ENCODE results near the gene DIAPH3. TPM values are rescaled to one million over a fixed set of nuclear protein-coding genes. Genes with fewer than 3 reads are reported as not detected.

The DIAPH3 gene
- total RNA-seq, 4 donors from 2014 or later = 0.20 to 0.30 TPM; not detected in 2

DNA sequence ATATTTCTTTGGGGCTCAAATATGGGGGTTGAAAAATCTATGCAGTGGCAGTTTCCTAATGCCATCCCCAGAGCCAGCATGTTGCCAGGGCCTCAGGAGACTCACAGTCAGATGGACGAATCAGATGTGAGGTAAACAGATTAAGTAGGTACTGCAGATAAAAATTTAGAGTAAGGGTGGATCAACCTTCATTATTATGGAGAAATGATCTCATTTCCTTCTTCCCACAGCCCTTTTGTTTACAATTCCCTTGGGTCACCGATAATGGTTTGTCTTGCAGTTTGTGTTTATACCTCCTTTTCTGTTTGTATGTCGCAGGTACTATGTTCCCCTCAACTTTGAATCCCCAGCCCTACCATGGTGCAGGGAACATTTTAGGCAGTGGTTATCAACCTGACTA is 20.0 kb downstream of the DIAPH3 start:
- no peak overlapping the region for H3K27ac ChIP-seq
- no peak for DNase-seq (ENCODE audit: low spot score in 2 of 2)
- no peak overlapping the region for H3K4me3 ChIP-seq
- no peaks in the 10 kb centered on the region for H3K27me3 ChIP-seq
- TF ChIP-seq CTCF (IDR thresholded peaks at IDR 0.05) (no peak), POLR2A (IDR thresholded peaks at IDR 0.05) (no peak), EP300 (IDR thresholded peaks at IDR 0.05) (no peak)
- H3K9me3 ChIP-seq = no peaks in the 10 kb centered on the region
- WGBS, 2 donors = 78 to 83% methylated on average over 3 of the region's 3 CpGs
- H3K4me1 ChIP-seq = no peaks in the 10 kb centered on the region
- H3K36me3 ChIP-seq = no peaks in the 10 kb centered on the region

- Histone ChIP-seq H3K4me1 (no peaks in the 10 kb centered on the region), H3K9me3 (no peaks in the 10 kb centered on the region), H3K4me3 (no peak overlapping the region), H3K36me3 (no peaks in the 10 kb centered on the region), H3K27me3 (no peaks in the 10 kb centered on the region), H3K27ac (no peak overlapping the region)
- no peak for TF ChIP-seq POLR2A (IDR thresholded peaks at IDR 0.05)
- WGBS, 2 donors = 65 to 76% methylated on average over 3 of the region's 3 CpGs
- no peak for DNase-seq (ENCODE audit: low spot score in 2 of 2)
Measured at GRCh38 chr13:60139272-60139671, 24.5 kb downstream of the DIAPH3 start.

- no peak for TF ChIP-seq CTCF (IDR thresholded peaks at IDR 0.05)
- TF ChIP-seq POLR2A (IDR thresholded peaks at IDR 0.05) = no peak
- no peak for TF ChIP-seq EP300 (IDR thresholded peaks at IDR 0.05)
- 77 to 83% methylated on average over 1 of the region's 1 CpG for WGBS, 2 donors
- Histone ChIP-seq H3K4me1 (no peaks in the 10 kb centered on the region), H3K4me3 (no peak overlapping the region), H3K27ac (no peak overlapping the region), H3K27me3 (no peaks in the 10 kb centered on the region), H3K36me3 (no peaks in the 10 kb centered on the region), H3K9me3 (no peaks in the 10 kb centered on the region)
- no peak for DNase-seq (ENCODE audit: low spot score in 2 of 2)
Measured at GRCh38 chr13:60138674-60139073, 25.1 kb downstream of the DIAPH3 start.

DNA sequence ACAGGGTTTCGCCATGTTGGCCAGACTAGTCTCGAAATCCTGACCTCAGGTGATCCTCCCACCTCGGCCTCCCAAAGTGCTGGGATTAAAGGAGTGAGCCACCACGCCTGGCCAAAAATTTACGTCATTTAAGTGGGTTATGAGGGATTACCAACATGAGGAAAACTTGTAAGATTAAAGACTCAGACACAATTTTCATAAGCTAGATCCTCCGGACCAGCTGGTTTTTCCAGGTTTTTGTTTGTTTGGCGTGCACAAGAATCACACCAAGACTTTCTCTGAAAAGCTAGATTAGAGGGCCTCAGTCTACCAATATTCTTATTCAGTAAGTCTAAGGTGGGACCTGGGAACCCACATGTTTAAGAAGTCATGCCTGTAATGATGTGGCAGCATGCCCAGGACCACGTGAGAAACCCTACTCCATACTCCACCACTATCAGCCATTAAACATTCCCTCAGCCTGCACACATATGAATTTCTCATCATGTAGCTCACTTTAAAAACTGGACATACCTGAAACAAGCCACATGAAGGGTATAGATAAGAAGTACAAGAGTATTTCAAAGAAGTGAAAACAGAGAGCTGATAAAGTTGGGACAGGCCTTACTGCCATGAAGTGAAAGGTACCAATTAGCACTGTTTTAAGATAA is 25.7 kb downstream of the DIAPH3 start:
- H3K27me3 ChIP-seq = no peaks in the 10 kb centered on the region
- no peak overlapping the region for H3K4me3 ChIP-seq
- TF ChIP-seq CTCF (IDR thresholded peaks at IDR 0.05) (no peak), POLR2A (IDR thresholded peaks at IDR 0.05) (no peak), EP300 (IDR thresholded peaks at IDR 0.05) (no peak)
- H3K27ac ChIP-seq = no peak overlapping the region
- no peaks in the 10 kb centered on the region for H3K4me1 ChIP-seq
- no peaks in the 10 kb centered on the region for H3K9me3 ChIP-seq
- WGBS, 2 donors = 92 to 97% methylated on average over 8 of the region's 8 CpGs
- no peak for DNase-seq (ENCODE audit: low spot score in 2 of 2)
- H3K36me3 ChIP-seq = no peaks in the 10 kb centered on the region

DNA sequence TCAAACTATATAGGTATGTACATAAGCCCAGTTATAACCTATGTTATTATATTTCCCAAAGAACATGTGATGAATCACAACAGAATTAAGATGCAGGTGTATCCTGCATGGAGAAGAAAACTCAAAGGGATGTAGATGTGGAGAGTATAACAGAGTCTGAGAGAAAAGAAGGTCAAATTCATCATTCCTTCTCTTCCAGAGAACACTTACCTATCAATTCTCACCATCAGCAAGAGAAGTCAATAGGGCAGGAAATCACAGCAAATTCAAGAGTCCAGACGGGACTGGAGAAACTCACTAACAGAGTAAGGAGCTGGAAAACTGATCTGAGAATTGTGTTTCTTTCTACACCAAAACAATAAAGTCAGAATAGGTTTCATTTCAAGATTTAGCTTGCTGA is 28.4 kb downstream of the DIAPH3 start:
- H3K36me3 ChIP-seq = no peaks in the 10 kb centered on the region
- no peak for TF ChIP-seq POLR2A (IDR thresholded peaks at IDR 0.05)
- TF ChIP-seq CTCF (IDR thresholded peaks at IDR 0.05) = no peak
- TF ChIP-seq EP300 (IDR thresholded peaks at IDR 0.05) = no peak
- no peaks in the 10 kb centered on the region for H3K27me3 ChIP-seq
- no peaks in the 10 kb centered on the region for H3K9me3 ChIP-seq
- H3K4me1 ChIP-seq = no peaks in the 10 kb centered on the region
- no peak overlapping the region for H3K4me3 ChIP-seq
- WGBS, 2 donors = 29 to 31% methylated on average over 1 of the region's 1 CpG
- no peak for DNase-seq (ENCODE audit: low spot score in 2 of 2)
- no peak overlapping the region for H3K27ac ChIP-seq

DNA sequence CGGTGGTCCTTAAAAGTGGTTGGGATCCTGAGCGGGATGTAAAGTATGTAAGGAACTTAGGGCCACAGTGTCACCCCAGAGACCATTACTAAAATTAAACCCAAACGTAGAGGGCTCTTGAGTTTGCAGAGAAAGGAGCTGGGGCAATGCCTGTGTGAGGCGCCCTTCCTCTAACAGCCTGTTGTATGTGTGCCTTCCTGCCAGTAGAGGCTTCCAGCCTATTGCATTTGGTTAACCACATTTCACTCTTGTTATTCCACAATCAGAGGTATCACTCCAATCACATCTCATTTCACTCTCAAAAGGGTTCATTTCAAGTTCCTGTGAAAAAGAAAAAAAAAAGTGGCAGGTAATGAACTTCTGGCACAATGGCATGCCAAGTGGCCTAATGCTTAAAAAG is 29.4 kb downstream of the DIAPH3 start:
- WGBS, 2 donors = 78 to 83% methylated on average over 4 of the region's 4 CpGs
- Histone ChIP-seq H3K27ac (no peak overlapping the region), H3K36me3 (no peaks in the 10 kb centered on the region), H3K4me3 (no peak overlapping the region), H3K9me3 (no peaks in the 10 kb centered on the region), H3K4me1 (no peaks in the 10 kb centered on the region), H3K27me3 (no peaks in the 10 kb centered on the region)
- TF ChIP-seq CTCF (IDR thresholded peaks at IDR 0.05) (no peak), EP300 (IDR thresholded peaks at IDR 0.05) (no peak)
- no peak for DNase-seq (ENCODE audit: low spot score in 2 of 2)
